NCI-H2171 (cell line): Measurements from ENCODE around the gene ZNF672.
"Not testable (repeated sequence)": the region's sequence is repeated elsewhere in the genome, so short reads cannot be mapped to it uniquely, and the experiment has no call there.

Experiments used
- DNase-seq: peaks from one replicate; lab custom pipeline; 2025; lab: John Stamatoyannopoulos, UW

The ZNF672 gene

DNA sequence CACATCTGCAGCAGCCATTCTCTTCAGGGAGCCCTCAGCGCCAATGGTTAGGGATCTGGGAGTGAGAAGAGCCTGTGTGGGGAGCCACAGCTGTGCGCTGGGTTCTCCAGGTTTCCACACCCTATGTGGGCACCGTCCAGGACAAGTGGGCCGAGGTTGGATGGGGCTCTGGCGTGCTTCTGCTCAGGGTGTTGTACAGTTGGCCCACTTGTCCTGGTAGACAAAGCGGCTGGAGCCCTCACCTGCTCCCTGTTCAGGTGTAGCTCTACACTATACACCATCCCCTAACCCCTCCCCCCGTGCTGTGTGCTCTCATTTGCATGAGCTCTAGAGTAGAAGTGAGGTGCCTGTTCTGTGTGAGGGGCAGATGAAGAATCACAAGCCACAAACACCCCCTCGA lies 24.5 kb upstream of the ZNF672 start:
- no peak for DNase-seq

- DNase-seq, result no peak
Observed at GRCh38 chr1:248814351-248814750, 23.7 kb upstream of the ZNF672 start.

- no peak for DNase-seq
Observed at GRCh38 chr1:248815407-248816034, 22.5 kb upstream of the ZNF672 start.

DNA sequence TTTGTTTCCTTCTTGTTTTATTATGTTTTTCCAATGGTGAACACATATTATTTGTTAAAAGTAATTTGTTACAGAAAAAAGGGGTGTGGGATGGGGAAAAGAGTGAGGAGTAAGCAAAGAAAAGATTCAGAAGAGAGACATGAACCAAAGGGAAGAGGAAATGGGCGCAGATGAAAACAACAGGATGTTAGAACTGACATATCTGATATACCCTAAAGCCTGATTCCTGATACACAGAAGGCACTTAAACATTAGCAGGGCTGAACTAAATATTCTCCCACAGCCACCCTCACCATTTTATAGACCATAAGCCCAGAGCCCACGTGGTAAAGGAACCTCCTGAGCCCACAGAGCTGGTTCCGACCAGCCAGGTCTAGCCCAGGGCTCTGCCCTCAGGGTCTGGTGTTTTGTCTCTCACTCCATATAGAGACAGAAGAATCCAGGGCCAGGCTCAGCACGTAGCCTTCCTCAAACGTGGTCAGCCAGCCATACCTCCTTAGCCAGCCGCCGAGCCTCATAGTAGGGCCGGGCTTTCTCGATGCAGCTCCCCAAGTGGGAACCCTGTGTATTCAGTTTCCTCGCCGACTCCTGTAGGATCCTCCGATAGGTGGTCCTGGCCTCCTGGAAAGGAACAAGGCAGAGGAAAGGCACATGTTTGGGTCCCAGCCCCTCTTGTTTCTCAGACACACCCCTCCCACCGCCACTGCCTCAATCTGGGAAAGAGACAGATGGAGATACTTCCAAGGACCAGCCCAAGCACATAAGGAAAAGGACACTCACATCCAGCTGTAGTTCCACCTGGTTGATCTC lies 21.8 kb upstream of the ZNF672 start:
- no peak for DNase-seq

DNA sequence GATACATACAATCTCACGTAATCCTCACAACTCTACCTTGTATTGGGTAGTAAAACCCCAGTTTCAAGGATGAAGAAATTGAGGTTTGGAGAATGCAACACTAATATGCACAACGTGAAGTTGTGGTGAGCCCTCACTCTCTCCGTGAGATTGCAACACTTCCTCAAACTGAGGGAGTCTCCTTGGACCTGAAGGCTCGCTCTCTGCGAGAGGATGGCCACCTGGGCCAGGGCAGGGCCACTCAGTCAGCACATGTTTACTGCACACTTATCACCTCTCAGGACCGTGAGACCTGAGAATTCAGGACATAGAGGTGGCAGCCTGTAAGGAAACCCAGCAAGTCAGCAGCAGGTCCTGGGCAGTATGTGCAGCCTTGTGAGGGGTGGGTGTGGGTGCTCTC lies 21.0 kb upstream of the ZNF672 start:
- DNase-seq, result no peak

- DNase-seq, result no peak
Observed at GRCh38 chr1:248818505-248819374, 19.3 kb upstream of the ZNF672 start.

DNA sequence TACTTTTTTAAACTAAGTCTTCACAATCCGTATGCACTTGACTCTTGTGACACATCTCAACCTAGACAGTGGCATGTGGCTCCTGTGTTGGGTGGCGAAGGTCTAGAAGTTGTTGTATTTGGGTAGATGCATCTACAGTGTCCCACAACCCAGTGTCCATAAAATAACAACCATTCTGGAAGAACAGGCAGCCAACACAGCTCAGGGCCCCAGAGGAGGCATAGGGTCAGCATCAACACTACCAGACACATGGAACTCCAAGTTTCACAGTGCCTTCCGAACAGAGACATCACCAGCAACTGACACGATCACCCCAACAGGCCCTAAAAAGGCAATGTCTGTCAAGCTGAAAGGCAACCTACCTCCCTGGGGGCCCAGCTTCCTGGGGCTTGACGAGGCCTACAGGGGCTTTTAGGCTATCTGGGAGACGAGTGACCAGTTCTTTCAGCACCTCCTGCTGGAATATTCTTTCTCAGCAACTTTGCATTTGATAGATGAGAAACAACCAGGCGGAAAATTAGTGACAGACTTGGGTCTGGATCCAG lies 17.9 kb upstream of the ZNF672 start:
- no peak for DNase-seq

- no peak for DNase-seq
Observed at GRCh38 chr1:248821101-248821500, 16.9 kb upstream of the ZNF672 start.

DNA sequence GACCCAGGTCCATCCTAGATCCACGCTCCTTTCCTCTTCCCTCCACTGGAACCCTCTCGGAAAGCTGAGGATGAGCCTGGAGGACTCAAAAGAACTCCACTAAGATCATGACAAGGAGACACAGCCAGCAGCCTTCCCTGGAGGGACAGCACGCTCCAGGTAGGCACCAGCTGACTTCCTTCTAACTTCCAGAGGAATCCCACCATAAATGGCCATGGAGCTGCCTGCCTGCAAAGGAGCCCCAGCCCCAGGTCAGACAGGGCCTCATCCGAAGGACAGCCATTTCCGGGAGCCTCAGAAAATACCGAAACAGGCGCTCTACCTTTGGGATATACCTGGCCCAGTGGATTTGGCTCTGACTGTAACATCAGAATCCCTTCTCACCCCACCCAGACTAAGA lies 16.4 kb upstream of the ZNF672 start:
- DNase-seq, result no peak

DNA sequence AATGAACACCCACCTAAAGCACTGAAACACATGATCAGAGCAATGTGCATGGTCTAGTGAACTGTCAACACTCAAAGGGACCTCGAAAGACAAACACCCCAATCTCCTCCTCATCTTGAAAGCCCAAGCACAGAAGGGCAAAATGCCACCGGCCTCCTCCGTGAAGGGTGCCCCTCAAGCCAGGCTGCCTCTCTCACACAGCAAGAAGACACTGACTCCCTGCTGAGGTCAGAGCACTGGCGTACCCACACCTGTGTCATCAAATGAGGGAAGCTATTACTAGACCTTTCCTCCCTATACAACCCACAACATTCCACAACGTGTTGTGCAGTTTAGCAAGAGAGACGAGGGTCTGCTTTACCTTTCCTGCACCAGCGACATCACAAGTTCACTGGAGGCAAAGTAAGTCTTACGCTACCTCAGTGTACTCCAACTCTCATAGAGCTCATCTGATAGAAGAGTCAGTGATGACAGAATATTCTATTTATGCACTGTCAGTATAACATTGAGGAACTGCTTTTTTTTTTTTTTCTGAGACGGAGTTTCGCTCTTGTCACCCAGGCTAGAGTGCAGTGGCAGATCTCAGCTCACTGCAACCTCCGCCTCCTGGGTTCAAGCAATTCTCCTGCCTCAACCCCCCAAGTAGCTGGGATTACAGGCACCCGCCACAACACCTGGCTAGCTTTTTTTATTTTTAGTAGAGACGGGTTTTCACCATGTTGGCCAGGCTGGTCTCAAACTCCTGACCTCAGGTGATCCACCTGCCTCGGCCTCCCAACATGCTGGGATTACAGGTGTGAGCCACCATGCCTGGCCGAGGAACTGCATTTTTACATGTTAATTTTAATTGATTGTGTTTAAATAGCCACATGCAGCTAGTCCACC lies 15.6 kb upstream of the ZNF672 start:
- no peak for DNase-seq

DNA sequence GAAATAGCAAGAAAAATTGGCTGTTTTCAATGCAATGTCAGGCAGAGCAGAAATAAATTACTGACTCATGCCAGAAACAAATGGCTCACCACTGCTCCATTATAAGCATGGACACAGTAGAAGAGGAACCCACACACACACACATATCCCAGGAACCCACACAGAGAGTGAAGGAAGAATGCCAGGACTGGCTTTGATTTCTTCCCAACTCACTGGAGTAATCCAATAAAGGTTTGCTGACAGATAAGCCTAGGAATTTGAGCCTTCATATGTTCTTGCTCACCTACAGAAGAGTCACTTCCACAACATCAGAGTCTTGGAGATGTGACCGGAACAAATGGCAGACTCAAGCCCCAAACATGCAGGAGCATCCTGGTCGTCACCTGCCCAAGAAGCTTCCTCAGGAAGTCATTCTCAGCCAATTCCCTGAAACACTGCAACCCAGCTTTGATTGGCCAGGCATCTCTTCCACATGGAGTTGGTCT lies 14.5 kb upstream of the ZNF672 start:
- no peak for DNase-seq

DNA sequence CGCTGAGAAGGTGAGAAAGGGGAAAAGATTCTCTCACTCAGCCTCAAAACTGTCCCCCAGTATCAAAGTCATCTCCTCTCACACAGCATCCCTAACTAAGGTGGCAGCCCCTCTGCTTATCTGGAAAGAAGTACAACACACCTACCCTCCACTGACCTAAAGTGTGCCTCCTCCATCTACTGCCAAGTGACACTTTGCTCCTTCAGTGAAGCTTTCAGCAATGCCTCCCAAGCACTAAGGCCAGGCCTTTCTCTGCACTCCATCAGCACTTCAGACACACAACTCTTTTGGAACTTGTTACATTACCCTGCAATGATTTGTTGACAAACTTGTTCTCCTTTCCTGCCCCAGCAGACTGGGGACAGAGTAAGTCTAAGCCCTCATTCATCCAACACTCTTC lies 13.7 kb upstream of the ZNF672 start:
- DNase-seq, result no peak

- no peak for DNase-seq
Observed at GRCh38 chr1:248824701-248825100, 13.3 kb upstream of the ZNF672 start.

DNA sequence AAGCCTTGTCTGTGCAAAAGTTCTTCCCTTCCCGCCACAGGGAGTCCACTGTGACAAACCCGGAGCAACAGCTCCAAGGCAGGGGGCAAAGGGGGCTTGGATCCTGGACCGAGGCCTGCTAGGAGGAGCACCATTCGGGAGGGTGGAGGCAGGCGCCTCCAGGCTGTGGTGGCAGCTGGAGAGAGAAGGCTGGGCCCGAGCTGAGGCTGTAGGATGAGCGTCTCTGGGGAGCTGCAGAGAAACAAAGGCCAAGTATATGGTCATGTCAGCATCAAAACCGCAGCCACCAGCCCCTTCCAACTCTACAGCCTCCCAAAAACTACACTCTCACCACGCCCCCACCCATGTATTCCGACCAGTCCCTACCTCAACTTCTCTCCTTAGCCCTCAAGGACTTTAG lies 12.9 kb upstream of the ZNF672 start:
- no peak for DNase-seq

DNA sequence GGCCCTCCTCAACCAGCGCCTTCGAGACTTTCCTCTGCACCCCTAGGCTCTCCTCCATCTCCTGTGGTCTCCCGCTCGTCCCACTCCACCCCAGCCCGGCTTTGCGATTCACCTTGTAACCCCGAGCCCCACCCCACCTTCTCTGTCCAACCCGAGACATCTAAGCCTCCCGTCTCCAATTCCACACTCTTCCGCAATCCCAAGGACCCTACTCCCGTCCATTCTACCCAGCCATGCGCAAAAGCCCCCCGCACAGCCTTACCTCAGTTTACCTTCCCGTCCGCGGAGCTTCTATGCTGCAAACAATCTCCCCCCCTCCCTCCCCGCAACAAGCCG lies 12.5 kb upstream of the ZNF672 start:
- DNase-seq, result no peak

DNA sequence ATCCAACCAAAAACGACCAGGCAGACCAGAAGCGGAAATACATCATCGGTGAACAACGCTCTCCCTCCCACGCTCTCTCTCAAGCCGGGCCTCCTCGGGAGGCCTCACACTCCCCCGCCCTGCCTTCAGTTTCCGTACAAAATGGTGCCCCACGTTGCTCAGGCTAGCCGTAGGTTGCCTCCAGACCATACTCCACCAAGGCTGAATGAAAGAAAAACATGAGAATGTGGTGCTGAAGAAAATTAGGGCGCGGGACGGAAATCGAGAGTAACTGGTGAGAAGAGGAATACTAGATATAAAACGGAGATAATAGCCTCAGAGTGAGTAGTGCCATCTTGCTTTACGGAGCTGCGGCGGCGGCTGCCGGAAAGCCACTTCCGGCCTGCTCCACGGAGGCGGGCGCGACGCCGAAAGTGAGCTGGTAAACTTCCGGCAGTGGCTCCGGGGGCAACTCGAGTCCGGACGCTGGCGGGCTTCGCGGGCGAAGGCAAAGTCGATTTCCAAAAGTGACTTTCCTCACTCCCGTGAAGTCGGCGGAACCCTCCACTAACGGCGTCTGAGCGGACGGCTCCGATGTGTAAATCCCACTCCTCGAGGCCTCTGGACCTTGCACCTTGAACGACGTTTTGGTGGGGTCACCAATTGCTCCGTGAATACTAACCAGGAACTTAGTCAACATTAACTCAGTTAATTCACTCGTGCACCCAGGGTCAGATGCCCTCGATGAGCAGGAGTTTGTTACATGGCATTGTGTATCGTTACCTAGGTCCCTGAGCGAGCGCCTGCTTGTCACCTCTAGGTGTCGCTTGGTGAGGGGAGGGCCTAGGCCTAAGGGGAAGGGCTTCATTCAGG lies 11.9 kb upstream of the ZNF672 start, which contains the start of gene SH3BP5L:
Gene SH3BP5L (minus strand): TSS at position 7 of the 852 bp plus-strand sequence. CDS start 980 bp downstream, outside the sequence.
- peak; percentile 93 for DNase-seq

- DNase-seq, result no peak
Observed at GRCh38 chr1:248828845-248829244, 9.2 kb upstream of the ZNF672 start.

- DNase-seq, result not testable (repeated sequence)
Observed at GRCh38 chr1:248830718-248831017, 7.4 kb upstream of the ZNF672 start.

DNA sequence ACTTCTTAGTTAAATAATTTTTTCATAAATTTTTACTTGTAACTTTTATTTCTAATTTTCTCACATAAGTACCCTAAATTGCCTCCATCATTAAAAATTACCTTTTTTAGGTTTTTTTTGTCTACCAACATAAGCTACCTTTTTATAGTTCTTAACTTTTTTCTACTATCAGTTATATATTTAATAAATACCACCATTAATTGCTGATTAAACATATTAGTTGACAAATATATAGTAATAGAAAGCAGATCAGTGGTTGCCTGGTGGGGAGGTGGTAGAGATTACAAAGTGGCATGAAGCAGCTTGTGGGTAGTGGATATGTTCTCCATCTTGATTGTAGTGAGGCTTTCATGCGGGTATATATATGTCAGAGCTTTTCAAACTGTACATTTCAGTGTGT lies 6.2 kb upstream of the ZNF672 start:
- no peak for DNase-seq

- no peak for DNase-seq
Observed at GRCh38 chr1:248834343-248834940, 3.6 kb upstream of the ZNF672 start.
